ENCODE data around the gene PRCC. TPM values are rescaled to one million over a fixed set of nuclear protein-coding genes. Genes with fewer than 3 reads are reported as not detected.
A peak's percentile ranks its signal among the peaks of the same experiment; 100 is the strongest.

PRCC gene
- total and polyA plus RNA-seq, 9 donors: 24.7 to 72.5 (median 50.9) TPM

GRCh38 chr1:156776942-156777341 is 9.6 kb downstream of the PRCC start:
- WGBS, 3 donors: 59 to 62% (median 62%) methylated on average over 4 of the region's 4 CpGs
- TF ChIP-seq CTCF (IDR thresholded peaks at IDR 0.05) (no peak), EP300 (IDR thresholded peaks at IDR 0.05) (no peak), POLR2A (IDR thresholded peaks at IDR 0.05) (no peak)
- DNase-seq: no peak
- Histone ChIP-seq H3K36me3 (no peaks in the 10 kb centered on the region), H3K4me1 (ENCODE audit: insufficient read depth) (peaks cover 11% of the 10 kb centered on the region), H3K27me3 (no peaks in the 10 kb centered on the region), H3K9me3 (no peaks in the 10 kb centered on the region), H3K4me3 (no peak overlapping the region), H3K27ac (no peak overlapping the region)
- intact Hi-C loops (cut with DNase I): loop anchor here in 2 of 4 donors (5.0 to 10.0 kb wide), 2 partner anchors 108 to 370 kb away; no protein-coding TSS in a partner anchor

GRCh38 chr1:156777573-156777972 is 10.2 kb downstream of the PRCC start:
- TF ChIP-seq CTCF (IDR thresholded peaks at IDR 0.05): no peak
- TF ChIP-seq POLR2A (IDR thresholded peaks at IDR 0.05): no peak
- TF ChIP-seq EP300 (IDR thresholded peaks at IDR 0.05): no peak
- DNase-seq: no peak
- 35 to 45% (median 39%) methylated on average over 1 of the region's 1 CpG for WGBS, 3 donors
- Histone ChIP-seq H3K27ac (no peak overlapping the region), H3K9me3 (no peaks in the 10 kb centered on the region), H3K4me1 (ENCODE audit: insufficient read depth) (peaks cover 11% of the 10 kb centered on the region), H3K36me3 (no peaks in the 10 kb centered on the region), H3K27me3 (no peaks in the 10 kb centered on the region), H3K4me3 (no peak overlapping the region)
- intact Hi-C loops (cut with DNase I): loop anchor here in 2 of 4 donors (5.0 to 10.0 kb wide), 2 partner anchors 107 to 370 kb away; no protein-coding TSS in a partner anchor

- intact Hi-C loops (cut with DNase I): no loop called here
- Histone ChIP-seq H3K27me3 (no peaks in the 10 kb centered on the region), H3K4me1 (ENCODE audit: insufficient read depth) (peaks cover 4% of the 10 kb centered on the region), H3K36me3 (no peaks in the 10 kb centered on the region), H3K9me3 (no peaks in the 10 kb centered on the region), H3K4me3 (no peak overlapping the region), H3K27ac (no peak overlapping the region)
- TF ChIP-seq EP300 (IDR thresholded peaks at IDR 0.05): no peak
- TF ChIP-seq POLR2A (IDR thresholded peaks at IDR 0.05): no peak
- no peak for TF ChIP-seq CTCF (IDR thresholded peaks at IDR 0.05)
- peak in 1 of 5 donors; percentile 39 for DNase-seq
These were observed 14.4 kb downstream of the PRCC start for GRCh38 chr1:156781585-156782186.

GRCh38 chr1:156785458-156785857 is 18.1 kb downstream of the PRCC start:
- Histone ChIP-seq H3K9me3 (no peaks in the 10 kb centered on the region), H3K4me3 (no peak overlapping the region), H3K27me3 (no peaks in the 10 kb centered on the region), H3K36me3 (no peaks in the 10 kb centered on the region), H3K4me1 (ENCODE audit: insufficient read depth) (peaks cover 1% of the 10 kb centered on the region), H3K27ac (no peak overlapping the region)
- 91 to 92% (median 91%) methylated on average over 6 of the region's 6 CpGs for WGBS, 3 donors
- no peak for DNase-seq
- TF ChIP-seq EP300 (IDR thresholded peaks at IDR 0.05) (no peak), POLR2A (IDR thresholded peaks at IDR 0.05) (no peak)
- intact Hi-C loops (cut with DNase I): no loop called here

- intact Hi-C loops (cut with DNase I): no loop called here
- TF ChIP-seq POLR2A (IDR thresholded peaks at IDR 0.05) (no peak), CTCF (IDR thresholded peaks at IDR 0.05) (no peak), EP300 (IDR thresholded peaks at IDR 0.05) (no peak)
- Histone ChIP-seq H3K27ac (no peak overlapping the region), H3K27me3 (no peaks in the 10 kb centered on the region), H3K4me3 (no peak overlapping the region), H3K4me1 (ENCODE audit: insufficient read depth) (peaks cover under 1% of the 10 kb centered on the region), H3K9me3 (no peaks in the 10 kb centered on the region), H3K36me3 (no peaks in the 10 kb centered on the region)
- WGBS, 3 donors: 90 to 91% (median 91%) methylated on average over 9 to 10 of the region's 10 CpGs
- no peak for DNase-seq
These were observed 19.3 kb downstream of the PRCC start for GRCh38 chr1:156786640-156787039.
